A549 (cell line): Measurements from ENCODE around the gene HAUS5. TPM values are rescaled to one million over a fixed set of nuclear protein-coding genes. Genes with fewer than 3 reads are reported as not detected.
A peak's percentile ranks its signal among the peaks of the same experiment; 100 is the strongest.

Experiments
- BHLHE40 ChIP-seq: IDR thresholded peaks from 2 replicates; pipeline ENCODE4 v1.6.1; 2012; ENCODE audit warnings: low read depth, low read length, inconsistent platforms
- CHD2 ChIP-seq: fragments of 150-350 bp; IDR thresholded peaks from 2 replicates; pipeline ENCODE4 v1.6.1; 2014; ENCODE audit warnings: low read length; ENCODE audit not compliant: partially characterized antibody
- EHF ChIP-seq: fragments of 250-450 bp; sonication (Bioruptor Pico); IDR thresholded peaks from 2 replicates; pipeline ENCODE4 v1.5.0; 2020; ENCODE audit warnings: mild to moderate bottlenecking
- FOSL2 ChIP-seq, 2 experiments: fragments of 450-650 bp in 1 of 2; fragments of >200 bp in 1 of 2; sonication (Bioruptor Twin) in 1 of 2; formaldehyde crosslinking; IDR thresholded peaks; 2 replicates each; pipeline versions ENCODE4 v1.5.0 to v1.6.1; 2016 to 2020; ENCODE audit warnings: mild to moderate bottlenecking in 1 of 2, moderate library complexity in 1 of 2
- HOXB13 ChIP-seq: fragments of 250-450 bp; sonication (Bioruptor Pico); IDR thresholded peaks from 2 replicates; pipeline ENCODE4 v1.5.0; 2020; ENCODE audit warnings: low read depth, mild to moderate bottlenecking, moderate library complexity
- MYC ChIP-seq: IDR thresholded peaks from 2 replicates; pipeline ENCODE4 v1.6.1; 2012; ENCODE audit warnings: mild to moderate bottlenecking, inconsistent platforms, low read length, improper control_type of control experiment, borderline replicate concordance
- NPAS2 ChIP-seq: fragments of 250-450 bp; sonication (Bioruptor Pico); IDR thresholded peaks from 2 replicates; pipeline ENCODE4 v1.8.0; 2022; ENCODE audit warnings: mild to moderate bottlenecking, moderate library complexity, borderline replicate concordance
- POLR2A ChIP-seq: IDR thresholded peaks from 2 replicates; pipeline ENCODE4 v1.6.1; 2012; ENCODE audit warnings: mild to moderate bottlenecking, low read length
- RAD21 ChIP-seq, 2 experiments: fragments of >200 bp in 1 of 2; sonication (Bioruptor Twin) in 1 of 2; formaldehyde crosslinking in 1 of 2; IDR thresholded peaks in 1 of 2; conservative IDR thresholded peaks in 1 of 2; 2 replicates in 1 of 2; 3 replicates in 1 of 2; pipeline ENCODE4 v1.6.1; 2012 to 2018; ENCODE audit warnings: inconsistent platforms in 1 of 2
- RARB ChIP-seq: fragments of 250-450 bp; sonication (Bioruptor Pico); IDR thresholded peaks from 2 replicates; pipeline ENCODE4 v1.8.0; 2021; ENCODE audit warnings: mild to moderate bottlenecking, moderate library complexity
- RCOR1 ChIP-seq: fragments of 150-350 bp; IDR thresholded peaks from 2 replicates; pipeline ENCODE4 v1.6.1; 2014; ENCODE audit warnings: antibody characterized with exemption, low read length, low read depth
- RFX5 ChIP-seq: fragments of 450-650 bp; IDR thresholded peaks from 2 replicates; pipeline ENCODE4 v1.7.1; 2014; ENCODE audit warnings: antibody characterized with exemption, mild to moderate bottlenecking, moderate library complexity
- RNF2 ChIP-seq: fragments of 200-600 bp; sonication (generic); IDR thresholded peaks from 2 replicates; pipeline ENCODE4 v1.6.1; 2016; ENCODE audit warnings: low read depth, mild to moderate bottlenecking, antibody characterized with exemption, moderate library complexity, borderline replicate concordance
- TP53 ChIP-seq: fragments of 250-450 bp; sonication (Bioruptor Pico); IDR thresholded peaks from 2 replicates; pipeline ENCODE4 v1.5.0; 2021; ENCODE audit warnings: mild to moderate bottlenecking, moderate library complexity
- ZSCAN20 ChIP-seq: fragments of 250-450 bp; sonication (Bioruptor Pico); IDR thresholded peaks from 2 replicates; pipeline ENCODE4 v1.8.0; 2022; ENCODE audit warnings: mild to moderate bottlenecking, moderate library complexity
- polyA plus RNA-seq, 4 experiments: library from polyadenylated mRNA; depleted of rRNA in 3 of 4; stranded (reverse); fragments of >200 nt; fragmentation: RNase III in 1 of 4; extraction: RNeasy Plus Mini Kit Qiagen cat#74134 plus additional on column Dnase treatment in 1 of 4; gene quantifications; 2 replicates in 3 of 4; 3 replicates in 1 of 4; pipeline ENCODE4 v1.2.3, GENCODE V29; 2011 to 2017
- TF ChIP-seq, protein P1 (sequence below): fragments of 150-350 bp; IDR thresholded peaks from 2 replicates; pipeline ENCODE4 v1.6.1; 2014; ENCODE audit warnings: low read depth, mild to moderate bottlenecking, low read length
- TF ChIP-seq, protein P2 (sequence below): fragments of >200 bp; sonication (Bioruptor Twin); formaldehyde crosslinking; IDR thresholded peaks from 3 replicates; pipeline ENCODE4 v1.6.1; 2016
- TF ChIP-seq, protein P3 (sequence below): IDR thresholded peaks from 2 replicates; pipeline ENCODE4 v1.6.1; 2012
- TF ChIP-seq, protein P4 (sequence below): fragments of >200 bp; sonication (Bioruptor Twin); formaldehyde crosslinking; IDR thresholded peaks from 3 replicates; pipeline ENCODE4 v1.5.1; 2016
- TF ChIP-seq, protein P5 (sequence below): IDR thresholded peaks from 2 replicates; pipeline ENCODE4 v1.6.1; 2012; ENCODE audit warnings: low read depth, borderline replicate concordance
- TF ChIP-seq, protein P6 (sequence below): fragments of 200-600 bp; sonication (generic); IDR thresholded peaks from 2 replicates; pipeline ENCODE4 v1.6.1; 2016; ENCODE audit warnings: antibody characterized with exemption, mild to moderate bottlenecking, moderate library complexity
- TF ChIP-seq, protein P7 (sequence below): IDR thresholded peaks from 2 replicates; pipeline ENCODE4 v1.6.1; 2012

The HAUS5 gene
- polyA plus RNA-seq, 2 of the 4 experiments (the other 2 are of a cell fraction): 7.3 to 16.1 TPM

DNA sequence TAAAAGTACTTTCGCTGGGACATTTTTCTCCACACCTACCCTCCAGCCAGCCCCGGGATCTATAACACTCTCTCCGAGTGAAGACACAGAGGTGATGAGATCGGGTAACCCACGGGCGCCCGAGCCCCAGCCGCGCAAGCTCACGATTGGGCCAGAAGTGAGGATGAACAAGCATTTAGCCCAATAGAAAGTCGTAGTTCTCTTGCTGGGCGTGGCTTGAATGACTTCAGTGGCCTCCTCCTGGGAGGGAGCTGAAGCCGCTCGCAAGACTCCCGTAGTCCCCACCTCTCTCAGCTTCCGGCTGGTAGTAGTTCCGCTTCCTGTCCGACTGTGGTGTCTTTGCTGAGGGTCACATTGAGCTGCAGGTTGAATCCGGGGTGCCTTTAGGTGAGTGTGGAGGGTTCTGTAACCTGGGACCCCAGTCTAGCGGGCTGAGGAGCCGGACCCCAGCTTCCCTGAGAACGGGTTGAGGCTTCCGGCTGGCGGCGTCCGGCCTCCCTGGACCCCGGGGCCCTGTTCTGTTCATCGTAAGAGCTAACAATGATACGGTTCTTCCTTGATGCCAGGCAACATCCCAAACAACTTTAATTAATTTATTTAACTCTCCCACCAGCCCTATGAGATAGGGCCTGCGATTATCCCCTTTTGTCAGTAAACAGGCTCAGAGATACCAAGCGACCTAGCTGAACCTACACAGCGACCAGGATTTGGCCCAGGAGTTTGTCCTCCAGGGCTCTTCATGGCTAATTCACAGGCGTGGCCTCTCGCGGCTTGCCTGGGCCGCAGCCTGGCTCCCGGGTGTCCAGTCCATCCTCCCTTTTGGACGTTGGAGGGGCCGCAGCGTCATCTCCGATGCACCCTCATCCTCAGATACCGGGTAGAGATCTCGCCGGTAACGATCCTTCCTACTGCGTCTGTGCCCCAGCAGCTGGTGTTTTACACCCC lies 35.8 kb downstream of the HAUS5 start, which contains the start of gene COX6B1 (continued):
- TF ChIP-seq, protein P1, sequence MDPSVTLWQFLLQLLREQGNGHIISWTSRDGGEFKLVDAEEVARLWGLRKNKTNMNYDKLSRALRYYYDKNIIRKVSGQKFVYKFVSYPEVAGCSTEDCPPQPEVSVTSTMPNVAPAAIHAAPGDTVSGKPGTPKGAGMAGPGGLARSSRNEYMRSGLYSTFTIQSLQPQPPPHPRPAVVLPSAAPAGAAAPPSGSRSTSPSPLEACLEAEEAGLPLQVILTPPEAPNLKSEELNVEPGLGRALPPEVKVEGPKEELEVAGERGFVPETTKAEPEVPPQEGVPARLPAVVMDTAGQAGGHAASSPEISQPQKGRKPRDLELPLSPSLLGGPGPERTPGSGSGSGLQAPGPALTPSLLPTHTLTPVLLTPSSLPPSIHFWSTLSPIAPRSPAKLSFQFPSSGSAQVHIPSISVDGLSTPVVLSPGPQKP: no peak
- TF ChIP-seq, protein P2, sequence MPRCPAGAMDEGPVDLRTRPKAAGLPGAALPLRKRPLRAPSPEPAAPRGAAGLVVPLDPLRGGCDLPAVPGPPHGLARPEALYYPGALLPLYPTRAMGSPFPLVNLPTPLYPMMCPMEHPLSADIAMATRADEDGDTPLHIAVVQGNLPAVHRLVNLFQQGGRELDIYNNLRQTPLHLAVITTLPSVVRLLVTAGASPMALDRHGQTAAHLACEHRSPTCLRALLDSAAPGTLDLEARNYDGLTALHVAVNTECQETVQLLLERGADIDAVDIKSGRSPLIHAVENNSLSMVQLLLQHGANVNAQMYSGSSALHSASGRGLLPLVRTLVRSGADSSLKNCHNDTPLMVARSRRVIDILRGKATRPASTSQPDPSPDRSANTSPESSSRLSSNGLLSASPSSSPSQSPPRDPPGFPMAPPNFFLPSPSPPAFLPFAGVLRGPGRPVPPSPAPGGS: peak; percentile 78; the same call in 2 of the 3 replicates
- TF ChIP-seq, protein P3, sequence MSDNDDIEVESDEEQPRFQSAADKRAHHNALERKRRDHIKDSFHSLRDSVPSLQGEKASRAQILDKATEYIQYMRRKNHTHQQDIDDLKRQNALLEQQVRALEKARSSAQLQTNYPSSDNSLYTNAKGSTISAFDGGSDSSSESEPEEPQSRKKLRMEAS: peak; percentile 69
- TF ChIP-seq HOXB13: no peak
- TF ChIP-seq MYC: no peak
- no peak for TF ChIP-seq TP53
- TF ChIP-seq BHLHE40: no peak
- TF ChIP-seq POLR2A: peak; percentile 96
- TF ChIP-seq RNF2: no peak
- TF ChIP-seq RAD21 (conservative IDR thresholded peaks at IDR 0.05 in 1 of 2, IDR thresholded peaks at IDR 0.05 in 1 of 2): no peak
- TF ChIP-seq, protein P4, sequence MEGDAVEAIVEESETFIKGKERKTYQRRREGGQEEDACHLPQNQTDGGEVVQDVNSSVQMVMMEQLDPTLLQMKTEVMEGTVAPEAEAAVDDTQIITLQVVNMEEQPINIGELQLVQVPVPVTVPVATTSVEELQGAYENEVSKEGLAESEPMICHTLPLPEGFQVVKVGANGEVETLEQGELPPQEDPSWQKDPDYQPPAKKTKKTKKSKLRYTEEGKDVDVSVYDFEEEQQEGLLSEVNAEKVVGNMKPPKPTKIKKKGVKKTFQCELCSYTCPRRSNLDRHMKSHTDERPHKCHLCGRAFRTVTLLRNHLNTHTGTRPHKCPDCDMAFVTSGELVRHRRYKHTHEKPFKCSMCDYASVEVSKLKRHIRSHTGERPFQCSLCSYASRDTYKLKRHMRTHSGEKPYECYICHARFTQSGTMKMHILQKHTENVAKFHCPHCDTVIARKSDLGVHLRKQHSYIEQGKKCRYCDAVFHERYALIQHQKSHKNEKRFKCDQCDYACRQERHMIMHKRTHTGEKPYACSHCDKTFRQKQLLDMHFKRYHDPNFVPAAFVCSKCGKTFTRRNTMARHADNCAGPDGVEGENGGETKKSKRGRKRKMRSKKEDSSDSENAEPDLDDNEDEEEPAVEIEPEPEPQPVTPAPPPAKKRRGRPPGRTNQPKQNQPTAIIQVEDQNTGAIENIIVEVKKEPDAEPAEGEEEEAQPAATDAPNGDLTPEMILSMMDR: no peak
- TF ChIP-seq RFX5: peak; percentile 71
- no peak for TF ChIP-seq CHD2
- no peak for TF ChIP-seq ZSCAN20 (CRISPR knock-in tag)
- TF ChIP-seq NPAS2: no peak
- TF ChIP-seq, protein P5, sequence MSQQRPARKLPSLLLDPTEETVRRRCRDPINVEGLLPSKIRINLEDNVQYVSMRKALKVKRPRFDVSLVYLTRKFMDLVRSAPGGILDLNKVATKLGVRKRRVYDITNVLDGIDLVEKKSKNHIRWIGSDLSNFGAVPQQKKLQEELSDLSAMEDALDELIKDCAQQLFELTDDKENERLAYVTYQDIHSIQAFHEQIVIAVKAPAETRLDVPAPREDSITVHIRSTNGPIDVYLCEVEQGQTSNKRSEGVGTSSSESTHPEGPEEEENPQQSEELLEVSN: peak; percentile 69; the same call in 1 of the 2 replicates
- TF ChIP-seq FOSL2 (IDR thresholded peaks at IDR 0.05): no peak
- TF ChIP-seq FOSL2 (CRISPR knock-in tag; IDR thresholded peaks at IDR 0.05): no peak
- no peak for TF ChIP-seq RARB (CRISPR knock-in tag)
- TF ChIP-seq, protein P6, sequence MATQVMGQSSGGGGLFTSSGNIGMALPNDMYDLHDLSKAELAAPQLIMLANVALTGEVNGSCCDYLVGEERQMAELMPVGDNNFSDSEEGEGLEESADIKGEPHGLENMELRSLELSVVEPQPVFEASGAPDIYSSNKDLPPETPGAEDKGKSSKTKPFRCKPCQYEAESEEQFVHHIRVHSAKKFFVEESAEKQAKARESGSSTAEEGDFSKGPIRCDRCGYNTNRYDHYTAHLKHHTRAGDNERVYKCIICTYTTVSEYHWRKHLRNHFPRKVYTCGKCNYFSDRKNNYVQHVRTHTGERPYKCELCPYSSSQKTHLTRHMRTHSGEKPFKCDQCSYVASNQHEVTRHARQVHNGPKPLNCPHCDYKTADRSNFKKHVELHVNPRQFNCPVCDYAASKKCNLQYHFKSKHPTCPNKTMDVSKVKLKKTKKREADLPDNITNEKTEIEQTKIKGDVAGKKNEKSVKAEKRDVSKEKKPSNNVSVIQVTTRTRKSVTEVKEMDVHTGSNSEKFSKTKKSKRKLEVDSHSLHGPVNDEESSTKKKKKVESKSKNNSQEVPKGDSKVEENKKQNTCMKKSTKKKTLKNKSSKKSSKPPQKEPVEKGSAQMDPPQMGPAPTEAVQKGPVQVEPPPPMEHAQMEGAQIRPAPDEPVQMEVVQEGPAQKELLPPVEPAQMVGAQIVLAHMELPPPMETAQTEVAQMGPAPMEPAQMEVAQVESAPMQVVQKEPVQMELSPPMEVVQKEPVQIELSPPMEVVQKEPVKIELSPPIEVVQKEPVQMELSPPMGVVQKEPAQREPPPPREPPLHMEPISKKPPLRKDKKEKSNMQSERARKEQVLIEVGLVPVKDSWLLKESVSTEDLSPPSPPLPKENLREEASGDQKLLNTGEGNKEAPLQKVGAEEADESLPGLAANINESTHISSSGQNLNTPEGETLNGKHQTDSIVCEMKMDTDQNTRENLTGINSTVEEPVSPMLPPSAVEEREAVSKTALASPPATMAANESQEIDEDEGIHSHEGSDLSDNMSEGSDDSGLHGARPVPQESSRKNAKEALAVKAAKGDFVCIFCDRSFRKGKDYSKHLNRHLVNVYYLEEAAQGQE: no peak
- TF ChIP-seq EHF: no peak
- no peak for TF ChIP-seq RCOR1
- TF ChIP-seq, protein P7, sequence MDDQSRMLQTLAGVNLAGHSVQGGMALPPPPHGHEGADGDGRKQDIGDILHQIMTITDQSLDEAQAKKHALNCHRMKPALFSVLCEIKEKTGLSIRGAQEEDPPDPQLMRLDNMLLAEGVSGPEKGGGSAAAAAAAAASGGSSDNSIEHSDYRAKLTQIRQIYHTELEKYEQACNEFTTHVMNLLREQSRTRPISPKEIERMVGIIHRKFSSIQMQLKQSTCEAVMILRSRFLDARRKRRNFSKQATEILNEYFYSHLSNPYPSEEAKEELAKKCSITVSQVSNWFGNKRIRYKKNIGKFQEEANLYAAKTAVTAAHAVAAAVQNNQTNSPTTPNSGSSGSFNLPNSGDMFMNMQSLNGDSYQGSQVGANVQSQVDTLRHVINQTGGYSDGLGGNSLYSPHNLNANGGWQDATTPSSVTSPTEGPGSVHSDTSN: peak; percentile 94
- TF ChIP-seq, all 56 proteins: peak for 15
